Stimulated activated naive CD8-positive, alpha-beta T cell treated with anti-CD3 and anti-CD28 coated beads, Interleukin-15, Interleukin-2, amounts not matched to agents 100 U/mL and 50 U/mL, for 24 hours (primary cell): ENCODE data around the gene GPR3.
A peak's percentile ranks its signal among the peaks of the same experiment; 100 is the strongest.

Source experiments
- ATAC-seq: fragments of 150-1000 bp; cut with Tn5 transposase; one replicate; pipeline ENCODE4 v1.10.0; 2021
- DNase-seq: peaks from one replicate; pipeline ENCODE4 v3.0.0; 2021

GPR3 gene

DNA sequence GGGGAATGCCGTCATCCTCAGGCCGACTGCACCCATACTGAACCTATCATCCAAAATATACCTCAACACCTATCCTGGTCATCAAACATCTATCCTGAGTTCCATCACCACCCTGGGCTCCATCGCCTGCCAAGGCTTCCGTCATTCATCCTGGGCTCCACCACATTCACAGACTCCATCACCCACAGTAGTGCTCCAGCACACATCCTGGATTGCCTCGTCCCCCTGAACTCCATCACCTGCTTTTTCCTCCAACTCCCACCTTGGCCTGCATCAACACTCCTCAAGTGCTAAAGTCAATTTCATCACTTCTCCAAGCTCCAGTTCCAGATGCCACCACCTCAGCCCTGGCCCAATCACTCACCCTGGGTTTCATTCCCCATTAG lies 33.5 kb upstream of the GPR3 start:
- ATAC-seq (no peak), DNase-seq (no peak)

- ATAC-seq = no peak
- DNase-seq = no peak
These were observed 32.6 kb upstream of the GPR3 start for GRCh38 chr1:27359822-27360158.

- DNase-seq (peak; percentile 47), ATAC-seq (no peak)
These were observed 32.0 kb upstream of the GPR3 start for GRCh38 chr1:27360159-27361043.

DNA sequence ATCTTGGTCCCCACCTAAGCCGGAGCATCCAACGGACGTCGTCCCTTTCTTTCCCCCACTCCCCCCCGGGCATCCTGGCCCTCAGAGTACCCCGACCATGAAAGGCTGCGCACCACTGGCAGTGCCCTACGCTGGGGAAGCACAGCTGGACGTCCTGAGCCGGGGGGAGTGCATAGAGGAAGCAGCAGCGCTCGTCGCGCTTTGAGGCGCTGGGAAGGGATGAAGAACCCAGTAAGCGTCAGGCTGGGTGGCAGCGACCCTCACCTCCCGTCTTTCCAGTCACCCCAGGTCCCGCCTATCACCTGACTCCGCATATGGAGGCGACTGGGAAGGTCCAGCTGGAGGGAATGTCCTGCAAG lies 31.4 kb upstream of the GPR3 start:
- DNase-seq = no peak
- ATAC-seq = no peak

- ATAC-seq = no peak
- DNase-seq = no peak
These were observed 30.9 kb upstream of the GPR3 start for GRCh38 chr1:27361553-27361952.

DNA sequence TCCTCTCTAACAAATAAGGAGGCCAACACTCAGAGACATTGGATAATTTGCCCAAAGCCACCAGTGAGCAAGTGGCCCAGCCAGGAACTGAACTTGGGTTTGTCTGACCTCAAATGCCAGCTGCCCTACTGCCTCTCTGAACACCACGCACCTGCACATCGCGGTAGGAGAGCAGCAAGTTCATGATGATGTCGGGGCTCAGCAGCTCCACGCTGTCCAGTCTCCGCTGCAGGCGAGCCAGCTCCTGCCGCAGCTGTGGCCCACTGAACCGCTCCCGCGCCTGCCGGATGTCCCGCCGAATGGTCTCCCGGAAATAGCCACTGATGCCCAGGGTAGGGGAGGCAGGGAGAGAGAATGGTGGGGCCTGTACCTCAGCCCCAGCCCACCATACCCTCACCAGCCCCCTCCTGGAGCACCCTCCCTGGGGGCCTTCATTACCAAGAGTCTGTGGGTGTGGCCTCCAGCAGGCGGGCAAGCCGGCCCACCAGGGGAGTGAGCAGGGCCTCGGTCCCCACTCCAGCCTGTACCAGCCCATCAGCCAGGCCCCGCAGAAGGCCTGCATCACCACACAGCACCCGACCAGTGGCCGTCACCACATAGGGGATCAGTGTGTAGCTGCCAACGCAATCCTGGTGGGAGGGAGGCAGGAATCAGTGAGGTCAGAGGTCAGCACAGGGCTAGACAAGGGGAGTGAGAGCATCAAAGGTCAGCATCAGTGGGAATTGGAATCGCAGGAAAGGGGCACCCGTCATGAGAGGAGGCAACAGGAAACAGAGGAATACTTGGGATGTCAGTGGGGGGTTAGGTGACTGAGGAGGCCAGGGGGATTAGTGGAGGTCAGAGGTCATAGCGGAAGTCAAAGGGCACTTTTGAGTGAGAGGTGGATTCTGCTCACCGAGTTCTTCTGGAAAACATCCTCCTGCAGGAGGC lies 28.4 kb upstream of the GPR3 start:
- DNase-seq = no peak
- ATAC-seq = no peak

GRCh38 chr1:27364696-27365371 lies 27.6 kb upstream of the GPR3 start:
- DNase-seq (no peak), ATAC-seq (no peak)

GRCh38 chr1:27365372-27366112 lies 26.9 kb upstream of the GPR3 start:
- DNase-seq (peak; percentile 84), ATAC-seq (peak; percentile 66)

- ATAC-seq = peak; percentile 83
- DNase-seq = peak; percentile 86
These were observed 26.4 kb upstream of the GPR3 start for GRCh38 chr1:27366113-27366410.

DNA sequence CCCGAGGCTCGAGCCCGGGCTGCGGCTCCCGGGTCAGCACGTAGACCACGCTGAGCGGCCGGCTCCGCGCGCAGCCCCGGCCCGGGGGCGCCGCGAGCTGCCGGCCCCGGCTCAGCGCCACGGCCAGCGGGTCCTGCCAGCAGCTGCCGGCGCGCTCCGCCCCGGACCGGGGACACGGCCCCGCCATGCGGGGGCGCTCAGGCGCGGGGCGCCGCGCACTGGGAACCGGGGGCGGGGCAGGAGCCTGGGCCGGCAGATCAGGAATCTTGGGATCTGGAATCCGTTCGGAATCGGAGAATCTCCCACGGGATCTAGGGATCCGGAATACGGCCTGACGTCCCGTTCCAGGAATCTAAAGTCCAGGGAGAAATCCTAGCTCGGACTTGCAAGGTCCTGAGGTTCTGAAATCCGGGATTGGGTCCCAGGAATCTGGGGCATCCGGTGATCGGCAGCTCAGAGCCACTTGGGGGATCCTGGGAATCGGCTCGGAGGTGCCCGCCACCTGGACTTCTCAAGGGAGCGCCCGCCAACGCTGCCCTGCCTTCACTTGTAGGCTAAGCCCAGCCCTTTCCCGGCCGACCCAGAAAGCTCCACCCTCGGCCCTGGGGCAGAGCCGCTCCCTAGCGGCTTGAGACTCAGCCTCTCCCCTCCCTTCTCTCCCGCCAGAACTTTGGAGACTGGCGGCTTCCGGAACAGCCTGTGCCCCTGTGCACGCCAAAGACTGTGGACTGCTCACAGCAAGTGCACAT lies 25.8 kb upstream of the GPR3 start, which contains the start of gene MAP3K6:
Gene MAP3K6, minus strand, starts transcription at position 551 of the 749 bp plus-strand sequence. Its CDS starts 364 bp downstream, at position 187.
- ATAC-seq (peak; percentile 24), DNase-seq (peak; percentile 57)

DNA sequence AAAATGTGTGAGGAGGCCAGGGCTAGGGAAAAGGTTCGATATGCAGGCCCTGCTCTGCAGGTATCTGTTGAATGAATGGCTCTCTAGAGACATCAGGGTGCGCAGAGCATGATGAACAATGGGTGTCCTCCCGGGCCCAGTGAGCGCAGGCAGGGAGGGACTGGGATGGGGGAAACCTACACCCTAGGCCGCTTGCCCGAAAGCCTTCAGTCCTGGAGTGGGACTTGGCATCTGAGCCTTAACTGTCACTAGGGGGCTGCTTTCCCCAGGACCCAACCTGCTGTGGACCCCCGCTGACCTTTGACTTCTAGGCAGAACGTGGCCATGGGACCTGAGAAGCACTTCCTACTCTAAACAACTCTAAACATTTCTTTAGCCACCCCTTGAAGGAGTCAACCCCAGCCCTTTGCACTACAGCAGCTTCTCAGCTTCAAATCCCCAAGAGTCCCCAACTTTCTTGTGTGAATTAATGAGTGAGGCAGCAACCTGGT lies 25.2 kb upstream of the GPR3 start:
- no peak for ATAC-seq

DNA sequence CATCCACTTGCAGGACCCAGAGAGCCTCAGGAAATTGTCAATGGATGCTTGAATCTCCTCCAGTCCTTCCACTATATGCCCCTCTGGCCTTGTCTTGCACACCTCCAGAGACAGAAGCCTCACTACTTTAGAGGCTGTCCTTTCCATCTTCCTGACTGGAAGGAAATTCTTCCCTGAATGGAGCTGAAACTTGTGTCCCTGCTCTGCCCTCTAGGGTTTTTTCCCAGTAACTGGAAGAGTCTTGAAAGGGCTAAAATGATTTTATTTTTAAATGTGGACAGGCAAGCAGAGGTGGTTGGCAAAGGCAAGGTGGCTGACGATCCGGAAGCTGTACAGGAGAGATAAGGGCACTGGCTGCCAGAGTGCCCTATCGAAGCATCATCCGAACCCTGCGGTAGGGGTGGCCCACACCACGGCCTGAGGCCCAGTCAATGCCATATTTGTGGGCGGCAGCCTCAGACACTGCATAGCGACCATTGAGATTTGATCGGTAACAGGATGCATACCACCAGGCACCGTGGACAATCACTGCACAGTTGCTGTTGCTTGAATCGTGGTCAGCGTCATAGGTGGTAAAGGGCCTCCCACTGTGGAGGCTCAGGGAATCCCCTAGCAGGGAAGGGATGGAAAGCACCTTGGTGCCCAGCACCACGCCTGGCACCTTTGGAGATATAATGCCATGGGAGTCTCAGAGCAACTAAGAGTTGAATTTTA lies 23.4 kb upstream of the GPR3 start:
- no peak for DNase-seq
- ATAC-seq = no peak

More for the DNA sequence above, 25.2 kb upstream of the GPR3 start:
- DNase-seq = no peak

DNA sequence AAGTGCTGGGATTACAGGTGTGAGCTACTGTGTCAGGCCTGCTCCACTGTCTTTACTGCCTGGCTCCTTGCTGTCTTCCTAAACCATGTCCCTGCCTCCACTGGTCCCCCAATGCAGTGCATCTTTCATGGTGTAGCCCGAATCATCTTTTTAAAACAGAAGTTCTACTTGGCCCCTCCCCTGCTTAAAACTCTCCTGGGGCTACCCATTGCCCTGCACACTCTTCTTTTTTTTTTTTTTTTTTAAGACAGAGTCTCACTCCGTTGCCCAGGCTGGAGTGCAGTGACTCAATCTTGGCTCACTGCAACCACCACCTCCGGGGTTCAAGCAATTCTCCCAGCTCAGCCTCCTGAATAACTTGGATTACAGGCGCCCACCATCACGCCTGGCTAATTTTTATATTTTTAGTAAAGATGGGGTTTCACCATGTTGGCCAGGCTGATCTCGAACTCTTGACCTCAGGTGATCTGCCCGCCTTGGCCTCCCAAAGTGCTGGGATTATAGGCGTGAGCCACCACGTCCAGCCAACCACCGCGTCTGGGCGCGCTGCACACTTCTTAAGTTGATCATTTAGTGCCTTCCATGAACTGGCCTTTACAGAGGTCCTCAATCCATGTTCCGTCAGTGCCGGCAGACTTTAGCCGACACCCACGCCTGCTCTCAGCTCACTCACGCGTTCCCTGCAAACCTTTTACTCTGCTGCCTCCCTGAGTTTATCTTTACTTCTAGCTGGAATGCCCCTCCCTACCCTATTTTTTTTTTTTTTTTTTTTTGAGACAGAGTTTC lies 20.2 kb upstream of the GPR3 start:
- DNase-seq = no peak
- no peak for ATAC-seq

GRCh38 chr1:27372808-27373690 lies 19.4 kb upstream of the GPR3 start:
- DNase-seq (no peak), ATAC-seq (no peak)

DNA sequence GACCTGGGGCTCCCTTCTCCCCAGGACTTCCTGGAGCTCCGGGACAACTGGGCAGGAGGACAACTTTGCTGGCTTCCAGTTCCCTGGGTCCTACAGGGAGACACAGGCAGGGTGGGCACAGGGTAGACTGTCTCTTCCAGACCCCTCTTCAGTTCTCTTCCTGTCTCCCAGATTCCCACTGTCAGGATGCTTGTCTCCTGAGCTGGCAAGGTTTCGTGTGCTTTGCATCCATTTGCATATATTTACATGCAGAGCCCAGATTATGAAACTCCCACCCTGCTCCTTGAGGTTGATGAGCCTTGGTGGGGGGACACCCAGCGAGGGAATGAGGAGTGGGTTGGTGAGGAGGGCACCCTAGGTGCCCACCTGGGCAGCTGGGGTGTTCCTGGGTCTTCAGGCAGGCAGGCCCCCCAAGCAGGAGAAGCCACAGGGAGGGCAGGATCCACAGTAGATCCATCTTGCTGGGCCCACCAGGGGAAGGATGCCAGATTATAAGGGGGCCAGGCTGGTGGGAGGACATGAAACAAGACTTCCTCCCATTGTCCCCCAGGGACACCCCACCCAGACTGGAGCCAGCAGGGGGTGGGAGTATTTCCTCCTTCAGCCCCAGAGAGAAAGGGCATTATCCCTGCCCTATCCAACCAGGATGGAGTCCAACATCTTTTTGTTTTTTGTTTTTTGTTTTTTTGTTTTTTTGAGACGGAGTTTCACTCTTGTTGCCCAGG lies 17.9 kb upstream of the GPR3 start, which contains the start of gene FCN3:
Gene FCN3, minus strand, starts transcription at position 463 of the 725 bp plus-strand sequence. Its CDS starts 6 bp downstream, at position 457.
- no peak for ATAC-seq
- no peak for DNase-seq

DNA sequence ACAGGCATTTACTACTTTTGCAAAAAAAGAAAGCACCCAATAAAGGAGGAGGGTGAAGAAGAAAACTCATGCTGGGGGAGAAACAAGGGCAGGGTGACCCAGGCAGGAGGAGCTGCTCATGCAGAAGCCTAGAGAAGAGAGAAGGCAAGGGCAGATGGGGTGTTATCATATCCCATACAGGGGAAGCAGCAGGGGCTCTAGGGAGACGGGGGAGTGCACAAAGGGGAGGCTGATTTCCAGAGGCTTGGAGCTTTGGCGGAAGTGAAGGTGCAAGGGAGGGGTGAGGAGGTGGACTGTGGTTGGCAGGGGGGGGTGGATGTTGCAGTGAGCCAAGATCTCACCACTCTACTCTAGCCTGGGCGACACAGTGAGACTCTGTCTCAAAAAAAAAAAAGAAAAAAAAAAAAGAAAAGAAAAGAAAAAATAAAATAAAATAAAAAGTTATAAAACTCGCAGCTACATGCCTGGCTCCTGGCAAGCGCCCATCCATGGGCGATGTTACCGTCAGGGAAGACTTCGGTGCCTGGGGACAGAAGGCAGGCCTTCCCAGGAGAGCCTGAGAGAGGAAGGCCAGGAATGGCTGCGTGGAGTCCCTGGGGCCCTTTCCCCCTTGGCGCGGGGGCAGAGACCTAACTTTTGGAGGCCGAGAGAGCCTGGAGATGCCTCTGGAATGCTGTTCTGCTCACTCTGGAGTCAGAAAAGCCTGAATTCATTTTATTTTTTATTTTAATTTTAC lies 14.5 kb upstream of the GPR3 start:
- no peak for DNase-seq
- ATAC-seq = no peak

GRCh38 chr1:27379564-27380122 lies 12.8 kb upstream of the GPR3 start:
- ATAC-seq = no peak

More at GRCh38 chr1:27379564-27380122, 12.8 kb upstream of the GPR3 start:
- DNase-seq = no peak
